Activated naive CD4-positive, alpha-beta T cell treated with anti-CD3 and anti-CD28 coated beads, Interleukin-2, amount 50 U/mL, for 24 hours (primary cell): ENCODE results near the gene DOCK3.
A peak's percentile ranks its signal among the peaks of the same experiment; 100 is the strongest.
"Not testable (repeated sequence)": the region's sequence is repeated elsewhere in the genome, so short reads cannot be mapped to it uniquely, and the experiment has no call there.

Experiments used
- H3K27ac Mint-ChIP-seq: one replicate; pipeline ENCODE4 v1.8.0; 2021; ENCODE audit warnings: mild to moderate bottlenecking, mixed read lengths
- H3K27me3 Mint-ChIP-seq: one replicate; pipeline ENCODE4 v1.8.0; 2021; ENCODE audit warnings: mixed read lengths
- H3K36me3 Mint-ChIP-seq: one replicate; pipeline ENCODE4 v1.8.0; 2021; ENCODE audit warnings: mixed read lengths
- H3K4me1 Mint-ChIP-seq: one replicate; pipeline ENCODE4 v1.8.0; 2021; ENCODE audit warnings: mixed read lengths
- H3K4me3 Mint-ChIP-seq: one replicate; pipeline ENCODE4 v1.8.0; 2021; ENCODE audit warnings: mild to moderate bottlenecking, mixed read lengths
- H3K9me3 Mint-ChIP-seq: one replicate; pipeline ENCODE4 v1.8.0; 2021; ENCODE audit warnings: mixed read lengths

The DOCK3 gene

DNA sequence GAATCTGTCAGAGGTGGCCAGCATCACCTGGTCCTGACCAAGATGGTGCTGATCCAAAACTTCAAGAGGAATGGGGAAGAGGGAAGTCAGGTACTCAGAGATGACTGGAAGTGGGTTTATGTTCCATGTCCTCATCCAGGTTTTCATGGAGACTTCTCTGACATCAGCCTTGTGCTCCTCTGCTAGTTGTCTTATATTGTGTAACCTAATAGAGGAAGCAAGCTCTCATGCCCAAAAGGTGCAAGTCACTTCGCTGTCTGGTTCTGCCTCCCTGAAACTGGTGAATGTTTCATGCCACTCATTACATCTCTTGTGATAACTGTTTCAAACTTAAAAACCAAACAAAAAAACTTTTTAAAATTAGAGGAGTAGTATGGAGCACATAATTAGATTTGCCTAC is 583.1 kb downstream of the DOCK3 start:
- Mint-ChIP-seq H3K36me3 (peaks cover 22% of the 10 kb centered on the region), H3K4me3 (no peak overlapping the region), H3K9me3 (peaks cover 7% of the 10 kb centered on the region), H3K27me3 (no peaks in the 10 kb centered on the region), H3K4me1 (no peaks in the 10 kb centered on the region), H3K27ac (no peak overlapping the region)

DNA sequence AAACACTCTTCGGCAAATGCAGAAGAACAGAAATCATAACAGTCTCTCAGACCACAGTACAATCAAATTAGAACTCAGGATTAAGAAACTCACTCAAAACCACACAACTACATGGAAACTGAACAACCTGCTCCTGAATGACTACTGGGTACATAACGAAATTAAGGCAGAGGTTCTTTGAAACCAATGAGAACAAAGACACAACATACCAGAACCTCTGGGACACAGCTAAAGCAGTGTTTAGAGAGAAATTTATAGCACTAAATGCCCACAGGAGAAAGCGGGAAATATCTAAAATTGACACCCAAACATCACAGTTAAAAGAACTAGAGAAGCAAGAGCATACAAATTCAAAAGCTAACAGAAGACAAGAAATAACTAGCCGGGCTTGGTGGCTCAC is 589.4 kb downstream of the DOCK3 start:
- not testable (repeated sequence) for H3K9me3 Mint-ChIP-seq, H3K27me3 Mint-ChIP-seq, H3K27ac Mint-ChIP-seq, H3K4me3 Mint-ChIP-seq
- H3K36me3 Mint-ChIP-seq, result peaks cover 11% of the 10 kb centered on the region
- peaks cover 10% of the 10 kb centered on the region for H3K4me1 Mint-ChIP-seq

DNA sequence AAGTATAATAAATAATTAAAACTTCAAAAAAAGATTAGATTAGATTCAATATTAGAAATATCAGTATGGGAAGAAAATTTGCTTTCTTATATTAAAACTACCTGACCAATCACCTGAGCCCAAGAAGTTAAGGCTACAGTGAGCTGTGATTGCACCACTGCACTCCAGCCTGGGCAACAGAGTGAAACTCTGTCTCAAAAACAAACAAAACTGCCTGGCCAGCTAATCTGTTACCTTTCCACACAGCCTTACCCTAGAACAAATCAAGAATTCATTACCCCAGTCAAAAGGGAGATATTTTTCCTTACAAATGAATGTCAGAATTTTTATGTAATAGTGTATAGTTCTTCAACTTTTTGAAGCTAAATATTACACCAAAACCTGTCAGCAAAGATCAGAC is 593.4 kb downstream of the DOCK3 start:
- Mint-ChIP-seq H3K4me3 (no peak overlapping the region), H3K9me3 (no peaks in the 10 kb centered on the region), H3K27ac (no peak overlapping the region), H3K36me3 (peaks cover 6% of the 10 kb centered on the region), H3K4me1 (peaks cover 39% of the 10 kb centered on the region), H3K27me3 (no peaks in the 10 kb centered on the region)

- H3K27ac Mint-ChIP-seq, result peak overlapping the region; percentile 30
- no peaks in the 10 kb centered on the region for H3K9me3 Mint-ChIP-seq
- H3K4me3 Mint-ChIP-seq, result no peak overlapping the region
- H3K4me1 Mint-ChIP-seq, result peaks cover 53% of the 10 kb centered on the region
- H3K27me3 Mint-ChIP-seq, result no peaks in the 10 kb centered on the region
- peaks cover 2% of the 10 kb centered on the region for H3K36me3 Mint-ChIP-seq
These were observed 594.7 kb downstream of the DOCK3 start for GRCh38 chr3:51269466-51269865.

DNA sequence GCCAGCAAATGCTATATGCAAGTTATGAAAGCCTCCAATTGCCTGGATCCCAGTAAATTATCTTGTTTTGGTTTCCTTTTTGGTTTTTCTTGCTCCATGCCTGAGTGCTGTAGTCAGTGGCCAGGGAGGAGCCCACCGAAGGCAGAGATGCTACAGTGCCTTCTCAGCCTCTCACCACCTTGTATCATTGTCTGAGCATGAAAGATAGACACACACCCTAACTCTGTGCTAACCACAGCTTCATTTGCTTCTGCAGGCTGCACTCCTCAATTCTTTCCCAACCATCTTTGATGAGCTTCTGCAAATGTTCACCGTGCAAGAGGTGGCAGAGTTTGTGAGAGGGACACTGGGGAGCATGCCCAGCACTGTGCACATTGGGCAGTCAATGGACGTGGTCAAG is 595.8 kb downstream of the DOCK3 start:
- Mint-ChIP-seq H3K27ac (peak overlapping the region; percentile 97), H3K9me3 (no peaks in the 10 kb centered on the region), H3K4me3 (peak overlapping the region; percentile 64)

GRCh38 chr3:51271172-51271571 is 596.4 kb downstream of the DOCK3 start:
- H3K4me1 Mint-ChIP-seq, result peaks cover 69% of the 10 kb centered on the region
- peak overlapping the region; percentile 97 for H3K27ac Mint-ChIP-seq
- H3K36me3 Mint-ChIP-seq, result no peaks in the 10 kb centered on the region

More for the DNA sequence above, 595.8 kb downstream of the DOCK3 start:
- Mint-ChIP-seq H3K4me1 (peaks cover 64% of the 10 kb centered on the region), H3K27me3 (no peaks in the 10 kb centered on the region), H3K36me3 (no peaks in the 10 kb centered on the region)

GRCh38 chr3:51274052-51274451 is 599.3 kb downstream of the DOCK3 start:
- no peaks in the 10 kb centered on the region for H3K9me3 Mint-ChIP-seq
- no peaks in the 10 kb centered on the region for H3K36me3 Mint-ChIP-seq
- H3K27ac Mint-ChIP-seq, result peak overlapping the region; percentile 30
- H3K4me1 Mint-ChIP-seq, result peaks cover 60% of the 10 kb centered on the region
- H3K4me3 Mint-ChIP-seq, result no peak overlapping the region
- no peaks in the 10 kb centered on the region for H3K27me3 Mint-ChIP-seq

More at GRCh38 chr3:51271172-51271571, 596.4 kb downstream of the DOCK3 start:
- no peaks in the 10 kb centered on the region for H3K27me3 Mint-ChIP-seq
- peak overlapping the region; percentile 64 for H3K4me3 Mint-ChIP-seq
- H3K9me3 Mint-ChIP-seq, result no peaks in the 10 kb centered on the region

- Mint-ChIP-seq H3K4me3 (no peak overlapping the region), H3K27ac (peak overlapping the region; percentile 90), H3K9me3 (no peaks in the 10 kb centered on the region)
These were observed 600.5 kb downstream of the DOCK3 start for GRCh38 chr3:51275111-51275805.

GRCh38 chr3:51276046-51276445 is 601.3 kb downstream of the DOCK3 start:
- Mint-ChIP-seq H3K9me3 (no peaks in the 10 kb centered on the region), H3K36me3 (peaks cover 2% of the 10 kb centered on the region), H3K4me1 (peaks cover 40% of the 10 kb centered on the region), H3K27me3 (no peaks in the 10 kb centered on the region), H3K27ac (no peak overlapping the region), H3K4me3 (no peak overlapping the region)

More at GRCh38 chr3:51275111-51275805, 600.5 kb downstream of the DOCK3 start:
- peaks cover 48% of the 10 kb centered on the region for H3K4me1 Mint-ChIP-seq
- H3K27me3 Mint-ChIP-seq, result no peaks in the 10 kb centered on the region
- no peaks in the 10 kb centered on the region for H3K36me3 Mint-ChIP-seq

DNA sequence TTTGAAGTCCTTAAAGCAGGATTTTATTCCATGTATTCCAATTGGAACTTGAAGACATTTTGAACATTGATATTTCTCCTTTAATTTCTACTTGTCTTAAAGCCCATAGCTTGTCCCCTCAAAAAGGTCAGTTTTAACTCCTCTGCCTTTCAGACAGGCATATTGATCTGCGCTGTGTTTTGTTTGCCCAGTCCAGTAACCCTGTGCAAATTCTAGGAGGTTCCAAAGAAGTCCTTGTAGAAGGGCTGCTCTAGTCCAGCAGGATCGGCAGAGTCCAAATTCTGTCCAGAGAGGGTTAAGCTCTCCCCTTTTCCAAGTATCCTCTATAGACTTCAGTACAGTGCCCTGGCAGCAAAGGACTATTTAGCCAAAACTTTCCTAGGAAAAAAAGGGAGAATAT is 604.7 kb downstream of the DOCK3 start:
- H3K27ac Mint-ChIP-seq, result no peak overlapping the region
- no peaks in the 10 kb centered on the region for H3K27me3 Mint-ChIP-seq
- no peaks in the 10 kb centered on the region for H3K9me3 Mint-ChIP-seq
- H3K36me3 Mint-ChIP-seq, result peaks cover 10% of the 10 kb centered on the region
- H3K4me3 Mint-ChIP-seq, result no peak overlapping the region
- peaks cover 16% of the 10 kb centered on the region for H3K4me1 Mint-ChIP-seq

- H3K4me1 Mint-ChIP-seq, result peaks cover 9% of the 10 kb centered on the region
- peaks cover 12% of the 10 kb centered on the region for H3K36me3 Mint-ChIP-seq
- H3K4me3 Mint-ChIP-seq, result no peak overlapping the region
- H3K9me3 Mint-ChIP-seq, result peaks cover 6% of the 10 kb centered on the region
- no peaks in the 10 kb centered on the region for H3K27me3 Mint-ChIP-seq
- H3K27ac Mint-ChIP-seq, result no peak overlapping the region
These were observed 605.4 kb downstream of the DOCK3 start for GRCh38 chr3:51280176-51280575.

GRCh38 chr3:51282931-51283330 is 608.2 kb downstream of the DOCK3 start:
- H3K27ac Mint-ChIP-seq, result no peak overlapping the region
- peaks cover 20% of the 10 kb centered on the region for H3K36me3 Mint-ChIP-seq
- no peaks in the 10 kb centered on the region for H3K4me1 Mint-ChIP-seq
- H3K9me3 Mint-ChIP-seq, result peaks cover 18% of the 10 kb centered on the region
- no peaks in the 10 kb centered on the region for H3K27me3 Mint-ChIP-seq
- no peak overlapping the region for H3K4me3 Mint-ChIP-seq

DNA sequence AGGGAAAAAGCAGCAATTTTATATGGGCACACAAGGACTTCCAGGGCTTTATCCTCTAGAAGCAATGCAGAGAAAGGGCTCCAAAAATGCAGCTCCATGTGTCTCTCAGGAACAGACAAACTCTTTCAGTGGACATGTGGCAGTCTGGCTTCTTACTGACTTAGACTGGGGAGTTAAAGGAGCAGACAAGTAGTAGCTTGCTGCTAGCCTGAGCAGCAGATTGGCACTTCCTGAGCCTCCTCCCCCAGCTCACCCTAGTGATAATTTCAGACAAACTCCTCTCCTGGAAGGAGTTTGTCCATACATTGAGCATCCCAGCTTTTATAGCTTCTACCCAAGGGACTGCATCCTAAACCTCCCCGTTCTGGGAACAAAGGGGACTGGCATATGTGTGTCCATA is 608.7 kb downstream of the DOCK3 start:
- H3K36me3 Mint-ChIP-seq, result peaks cover 20% of the 10 kb centered on the region
- no peak overlapping the region for H3K4me3 Mint-ChIP-seq
- no peaks in the 10 kb centered on the region for H3K27me3 Mint-ChIP-seq
- no peaks in the 10 kb centered on the region for H3K4me1 Mint-ChIP-seq
- peaks cover 18% of the 10 kb centered on the region for H3K9me3 Mint-ChIP-seq
- H3K27ac Mint-ChIP-seq, result no peak overlapping the region

GRCh38 chr3:51295625-51296024 is 620.9 kb downstream of the DOCK3 start:
- Mint-ChIP-seq H3K9me3 (peaks cover 7% of the 10 kb centered on the region), H3K4me1 (no peaks in the 10 kb centered on the region), H3K36me3 (peaks cover 5% of the 10 kb centered on the region), H3K27ac (no peak overlapping the region), H3K27me3 (no peaks in the 10 kb centered on the region), H3K4me3 (no peak overlapping the region)

GRCh38 chr3:51297333-51297732 is 622.6 kb downstream of the DOCK3 start:
- Mint-ChIP-seq H3K27me3 (no peaks in the 10 kb centered on the region), H3K4me3 (no peak overlapping the region), H3K9me3 (peaks cover 13% of the 10 kb centered on the region), H3K4me1 (no peaks in the 10 kb centered on the region), H3K27ac (no peak overlapping the region), H3K36me3 (peaks cover 5% of the 10 kb centered on the region)

DNA sequence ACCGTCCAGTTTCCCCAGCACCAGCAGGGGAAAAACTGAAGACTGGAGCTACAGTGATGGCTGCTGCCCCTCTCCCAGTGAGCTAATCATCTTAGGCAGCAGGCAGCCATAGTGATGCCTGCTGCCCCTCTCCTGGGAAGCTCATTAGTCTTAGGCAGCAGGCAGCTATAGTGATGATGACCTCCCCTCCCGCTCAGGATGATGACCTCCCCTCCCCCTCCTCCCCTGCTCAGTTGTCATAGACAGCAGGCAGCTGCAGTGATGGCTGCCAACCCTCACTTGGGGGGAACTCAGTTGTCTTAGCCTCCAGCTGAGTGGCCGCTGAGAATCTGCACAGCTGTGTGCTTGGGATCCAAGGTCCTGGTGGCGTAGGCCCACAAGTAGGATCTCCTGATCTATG is 629.5 kb downstream of the DOCK3 start:
- no peak overlapping the region for H3K4me3 Mint-ChIP-seq
- no peaks in the 10 kb centered on the region for H3K27me3 Mint-ChIP-seq
- H3K27ac Mint-ChIP-seq, result no peak overlapping the region

GRCh38 chr3:51306093-51306492 is 631.4 kb downstream of the DOCK3 start:
- H3K27ac Mint-ChIP-seq, result no peak overlapping the region
- H3K9me3 Mint-ChIP-seq, result peaks cover 18% of the 10 kb centered on the region
- H3K36me3 Mint-ChIP-seq, result peaks cover 23% of the 10 kb centered on the region
- peaks cover 5% of the 10 kb centered on the region for H3K4me1 Mint-ChIP-seq
- H3K27me3 Mint-ChIP-seq, result no peaks in the 10 kb centered on the region
- H3K4me3 Mint-ChIP-seq, result no peak overlapping the region

More for the DNA sequence above, 629.5 kb downstream of the DOCK3 start:
- Mint-ChIP-seq H3K36me3 (peaks cover 23% of the 10 kb centered on the region), H3K4me1 (no peaks in the 10 kb centered on the region), H3K9me3 (peaks cover 18% of the 10 kb centered on the region)
